Activated CD8-positive, alpha-beta memory T cell treated with anti-CD3 and anti-CD28 coated beads, Interleukin-2, amount 50 U/mL, for 4 hours (primary cell): ENCODE results near the gene TMEM95.

Experiments used
- DNase-seq: peaks from one replicate; pipeline ENCODE4 v3.0.0-alpha.2; 2020

TMEM95 gene

GRCh38 chr17:7380855-7381683 is 26.1 kb downstream of the TMEM95 start, which contains the start of gene TNK1:
Gene TNK1, plus strand, starts transcription at chr17:7381089. Its CDS starts 1,838 bp downstream, at chr17:7382927.
- no peak for DNase-seq

- no peak for DNase-seq
Measured at GRCh38 chr17:7382901-7383300, 27.9 kb downstream of the TMEM95 start.

- DNase-seq: no peak
Measured at GRCh38 chr17:7383371-7383741, 28.4 kb downstream of the TMEM95 start.

- DNase-seq: peak; percentile 80
Measured at GRCh38 chr17:7383742-7384488, 29.0 kb downstream of the TMEM95 start.

GRCh38 chr17:7384489-7385081 is 29.6 kb downstream of the TMEM95 start:
- DNase-seq: no peak

- DNase-seq: no peak
Measured at GRCh38 chr17:7388856-7389255, 33.9 kb downstream of the TMEM95 start.

GRCh38 chr17:7389924-7390910 is 35.3 kb downstream of the TMEM95 start:
- no peak for DNase-seq

- DNase-seq: no peak
Measured at GRCh38 chr17:7391307-7391706, 36.4 kb downstream of the TMEM95 start.

GRCh38 chr17:7392696-7393612 is 38.0 kb downstream of the TMEM95 start:
- DNase-seq: no peak

GRCh38 chr17:7393613-7394451 is 38.9 kb downstream of the TMEM95 start:
- peak; percentile 71 for DNase-seq

GRCh38 chr17:7394452-7395191 is 39.7 kb downstream of the TMEM95 start, which contains the start of gene PLSCR3:
Gene PLSCR3, minus strand, starts transcription at chr17:7394525. Its CDS starts 415 bp downstream, at chr17:7394110.
- DNase-seq: peak; percentile 84

GRCh38 chr17:7396147-7396546 is 41.2 kb downstream of the TMEM95 start:
- DNase-seq: no peak

GRCh38 chr17:7398612-7399011 is 43.7 kb downstream of the TMEM95 start:
- DNase-seq: no peak

GRCh38 chr17:7403043-7403726 is 48.2 kb downstream of the TMEM95 start:
- DNase-seq: peak; percentile 38

- DNase-seq: no peak
Measured at GRCh38 chr17:7403727-7403976, 48.7 kb downstream of the TMEM95 start.

GRCh38 chr17:7403977-7404736 is 49.2 kb downstream of the TMEM95 start, which contains the start of gene TMEM256:
Gene TMEM256, minus strand, starts transcription at chr17:7404097. Its CDS starts 13 bp downstream, at chr17:7404084.
- peak; percentile 91 for DNase-seq

- peak; percentile 73 for DNase-seq
Measured at GRCh38 chr17:7404737-7405349, 49.9 kb downstream of the TMEM95 start.
